OCI-LY7 (cell line): Measurements from ENCODE around the gene CPEB4.

ENCODE experiments used
- EZH2phosphoT487 ChIP-seq: fragments of 200-600 bp; sonication (generic); IDR thresholded peaks from 2 replicates; pipeline ENCODE4 v1.6.1; 2018; ENCODE audit warnings: low read depth, borderline replicate concordance, mild to moderate bottlenecking, mixed run types, antibody characterized with exemption, low read length, moderate library complexity, mixed read lengths
- TF ChIP-seq, protein P1 (sequence below): fragments of 200-600 bp; sonication (generic); conservative IDR thresholded peaks from 2 replicates; pipeline ENCODE4 v1.5.1; 2014; ENCODE audit warnings: mild to moderate bottlenecking, antibody characterized with exemption, low read length, moderate library complexity, mixed read lengths

DNA sequence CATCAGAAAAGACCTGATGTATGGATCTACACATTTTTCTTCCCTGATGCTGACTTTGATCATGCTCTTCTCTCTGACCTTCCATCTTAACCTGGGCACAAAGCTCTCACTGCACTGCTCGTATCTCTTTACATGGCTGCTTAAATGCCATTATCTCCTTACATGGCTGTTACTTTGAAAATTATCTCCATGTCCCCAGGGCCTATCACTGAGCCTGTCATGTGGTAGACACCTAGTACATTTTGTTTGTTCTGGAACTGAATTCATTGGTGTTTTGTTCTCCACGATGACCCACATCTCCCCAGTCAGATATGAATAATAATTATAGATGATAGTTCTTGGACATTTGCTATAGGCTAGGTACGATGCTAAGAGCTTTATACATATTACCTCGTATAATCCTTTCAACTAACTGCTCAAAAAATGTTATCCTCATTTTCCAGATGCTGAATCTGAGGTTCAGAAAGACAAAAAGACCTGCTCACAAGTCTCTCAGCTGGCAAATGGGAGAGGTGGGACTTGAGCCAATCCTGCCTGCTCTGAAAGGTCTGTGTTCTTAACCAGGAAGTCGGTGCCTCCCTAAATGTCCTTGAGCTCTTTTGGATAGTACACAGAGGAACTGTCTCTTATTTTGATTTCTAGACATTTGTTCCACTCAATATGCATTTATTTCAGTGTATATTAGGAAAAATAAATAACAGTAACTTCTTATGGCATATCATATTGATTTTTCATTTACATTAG, 9.8 kb upstream of the CPEB4 start:
- TF ChIP-seq, protein P1, sequence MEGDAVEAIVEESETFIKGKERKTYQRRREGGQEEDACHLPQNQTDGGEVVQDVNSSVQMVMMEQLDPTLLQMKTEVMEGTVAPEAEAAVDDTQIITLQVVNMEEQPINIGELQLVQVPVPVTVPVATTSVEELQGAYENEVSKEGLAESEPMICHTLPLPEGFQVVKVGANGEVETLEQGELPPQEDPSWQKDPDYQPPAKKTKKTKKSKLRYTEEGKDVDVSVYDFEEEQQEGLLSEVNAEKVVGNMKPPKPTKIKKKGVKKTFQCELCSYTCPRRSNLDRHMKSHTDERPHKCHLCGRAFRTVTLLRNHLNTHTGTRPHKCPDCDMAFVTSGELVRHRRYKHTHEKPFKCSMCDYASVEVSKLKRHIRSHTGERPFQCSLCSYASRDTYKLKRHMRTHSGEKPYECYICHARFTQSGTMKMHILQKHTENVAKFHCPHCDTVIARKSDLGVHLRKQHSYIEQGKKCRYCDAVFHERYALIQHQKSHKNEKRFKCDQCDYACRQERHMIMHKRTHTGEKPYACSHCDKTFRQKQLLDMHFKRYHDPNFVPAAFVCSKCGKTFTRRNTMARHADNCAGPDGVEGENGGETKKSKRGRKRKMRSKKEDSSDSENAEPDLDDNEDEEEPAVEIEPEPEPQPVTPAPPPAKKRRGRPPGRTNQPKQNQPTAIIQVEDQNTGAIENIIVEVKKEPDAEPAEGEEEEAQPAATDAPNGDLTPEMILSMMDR, result no peak
- TF ChIP-seq EZH2phosphoT487, result no peak
